H1 (cell line): Measurements from ENCODE around the gene PNO1. TPM values are rescaled to one million over a fixed set of nuclear protein-coding genes. Genes with fewer than 3 reads are reported as not detected.

Experiments
- CTCF ChIA-PET: fragments of 300-600 bp; sonication (Branson Sonifier 250); formaldehyde crosslinking; loops from one replicate; lab custom pipeline; 2021; ENCODE audit not compliant: partially characterized antibody; lab: Charles Lee
- POLR2A ChIA-PET: fragments of 300-600 bp; sonication (Branson Sonifier 250); formaldehyde crosslinking; loops from one replicate; lab custom pipeline; 2021; ENCODE audit warnings: inconsistent platforms; ENCODE audit not compliant: partially characterized antibody; lab: Charles Lee
- DNase-seq, 2 experiments: peaks; one replicate each; pipeline versions ENCODE4 v3.0.0 to v3.0.0-alpha.2; 2010 to 2022; ENCODE audit warnings: low spot score in 2 of 2, low read depth in 1 of 2, mixed read lengths in 1 of 2
- FAIRE-seq: peaks from 2 replicates; lab custom pipeline; 2011; peaks lifted over from hg19 to GRCh38; lab: Jason Lieb, UNC
- H2AFZ ChIP-seq: 2 replicates; pipeline ENCODE4 v1.8.1; 2012; ENCODE audit warnings: low read length, inconsistent platforms
- H2AK5ac ChIP-seq: 2 replicates; pipeline ENCODE4 v1.6.1; 2013; ENCODE audit warnings: low read depth, low read length
- H2BK120ac ChIP-seq: replicated peaks from 2 replicates; pipeline ENCODE3; 2013; ENCODE audit warnings: low read depth, low read length, inconsistent platforms
- H2BK12ac ChIP-seq: 2 replicates; pipeline ENCODE4 v1.6.1; 2013; ENCODE audit warnings: low read depth, low read length
- H2BK15ac ChIP-seq: 2 replicates; pipeline ENCODE4 v1.6.1; 2013; ENCODE audit warnings: low read length
- H2BK20ac ChIP-seq: 2 replicates; pipeline ENCODE4 v1.6.1; 2013; ENCODE audit warnings: low read length
- H2BK5ac ChIP-seq: 2 replicates; pipeline ENCODE4 v1.6.1; 2013; ENCODE audit warnings: low read depth, low read length
- H3K14ac ChIP-seq: 2 replicates; pipeline ENCODE4 v1.6.1; 2013; ENCODE audit warnings: inconsistent platforms; ENCODE audit not compliant: insufficient read length
- H3K18ac ChIP-seq: 2 replicates; pipeline ENCODE4 v1.6.1; 2013; ENCODE audit warnings: low read length; ENCODE audit errors: extremely low read depth
- H3K23ac ChIP-seq: 2 replicates; pipeline ENCODE4 v1.6.1; 2013; ENCODE audit warnings: inconsistent platforms; ENCODE audit not compliant: insufficient read length
- H3K23me2 ChIP-seq: 2 replicates; pipeline ENCODE4 v1.6.1; 2013; ENCODE audit warnings: low read depth, low read length
- H3K27ac ChIP-seq: 2 replicates; pipeline ENCODE4 v1.6.1; 2011; ENCODE audit warnings: low read depth, low read length, inconsistent platforms
- H3K27me3 ChIP-seq, 4 experiments: replicated peaks in 1 of 4; 1 replicate in 1 of 4; 2 replicates in 3 of 4; pipeline versions ENCODE4 v1.6.1 to v1.8.1; 2011 to 2013; ENCODE audit warnings: low read length in 3 of 4, mild to moderate bottlenecking in 3 of 4, inconsistent platforms in 2 of 4, mixed read lengths in 2 of 4, moderate library complexity in 1 of 4; ENCODE audit not compliant: control insufficient read depth in 3 of 4, insufficient read depth in 3 of 4; ENCODE audit errors: extremely low read depth in 1 of 4
- H3K36me3 ChIP-seq, 4 experiments: 2 replicates each; pipeline versions ENCODE4 v1.6.1 to v1.8.1; 2011 to 2013; ENCODE audit warnings: mild to moderate bottlenecking in 4 of 4, low read length in 3 of 4, moderate library complexity in 2 of 4, control low read depth in 1 of 4, inconsistent platforms in 1 of 4; ENCODE audit not compliant: insufficient read depth in 4 of 4, control insufficient read depth in 2 of 4
- H3K4ac ChIP-seq: replicated peaks from 2 replicates; pipeline ENCODE3; 2013; ENCODE audit warnings: low read length, low read depth, mixed read lengths, inconsistent platforms; ENCODE audit not compliant: insufficient read length
- H3K4me1 ChIP-seq, 4 experiments: replicated peaks in 1 of 4; 1 replicate in 1 of 4; 2 replicates in 3 of 4; pipeline versions ENCODE4 v1.6.1 to v1.8.1; 2011 to 2013; ENCODE audit warnings: low read length in 3 of 4, inconsistent platforms in 2 of 4, mixed read lengths in 1 of 4; ENCODE audit not compliant: insufficient read depth in 4 of 4, control insufficient read depth in 3 of 4
- H3K4me2 ChIP-seq, 2 experiments: 2 replicates each; pipeline versions ENCODE4 v1.6.1 to v1.8.1; 2011 to 2013; ENCODE audit warnings: low read depth in 2 of 2, low read length in 2 of 2, control low read depth in 1 of 2, inconsistent platforms in 1 of 2, mild to moderate bottlenecking in 1 of 2; ENCODE audit not compliant: insufficient read depth in 1 of 2
- H3K4me3 ChIP-seq, 4 experiments: fragments of 200-600, 300-600 bp in 1 of 4; sonication (generic), shearing (Covaris generic), sonication (Bioruptor Twin) in 1 of 4; 2 replicates each; pipeline versions ENCODE4 v1.5.1 to v1.8.1; 2011 to 2016; ENCODE audit warnings: low read length in 4 of 4, low read depth in 3 of 4, control low read depth in 2 of 4, inconsistent platforms in 2 of 4, mild to moderate bottlenecking in 2 of 4, mixed read lengths in 1 of 4, moderate library complexity in 1 of 4; ENCODE audit not compliant: insufficient read depth in 2 of 4; ENCODE audit errors: extremely low read depth in 1 of 4
- H3K56ac ChIP-seq: replicated peaks from 2 replicates; pipeline ENCODE3; 2013; ENCODE audit warnings: low read depth, mild to moderate bottlenecking, mixed read lengths, low read length, inconsistent platforms; ENCODE audit not compliant: insufficient read length
- H3K79me1 ChIP-seq: 2 replicates; pipeline ENCODE4 v1.6.1; 2013; ENCODE audit warnings: low read depth, low read length, control low read depth
- H3K79me2 ChIP-seq, 2 experiments: 2 replicates each; pipeline versions ENCODE4 v1.6.1 to v1.8.1; 2012 to 2013; ENCODE audit warnings: low read length in 2 of 2, mild to moderate bottlenecking in 2 of 2, inconsistent platforms in 1 of 2; ENCODE audit not compliant: insufficient read depth in 2 of 2, control insufficient read depth in 1 of 2
- H3K9ac ChIP-seq, 4 experiments: replicated peaks in 1 of 4; 1 replicate in 1 of 4; 2 replicates in 3 of 4; pipeline versions ENCODE4 v1.6.1 to v1.8.1; 2011 to 2013; ENCODE audit warnings: low read depth in 3 of 4, low read length in 3 of 4, control low read depth in 2 of 4, mild to moderate bottlenecking in 2 of 4, moderate library complexity in 2 of 4, inconsistent platforms in 1 of 4; ENCODE audit errors: extremely low read depth in 1 of 4
- H3K9me3 ChIP-seq, 2 experiments: 2 replicates each; pipeline versions ENCODE4 v1.6.1 to v1.8.1; 2012 to 2013; ENCODE audit warnings: mild to moderate bottlenecking in 2 of 2, moderate library complexity in 2 of 2, control low read depth in 1 of 2, inconsistent platforms in 1 of 2, low read depth in 1 of 2, low read length in 1 of 2, mixed read lengths in 1 of 2; ENCODE audit not compliant: insufficient read depth in 2 of 2
- H4K20me1 ChIP-seq, 2 experiments: replicated peaks in 1 of 2; 2 replicates each; pipeline versions ENCODE3 to v1.8.1; 2011 to 2013; ENCODE audit warnings: inconsistent platforms in 2 of 2, low read length in 2 of 2, mild to moderate bottlenecking in 1 of 2; ENCODE audit not compliant: insufficient read depth in 2 of 2, control insufficient read depth in 1 of 2
- H4K5ac ChIP-seq: 2 replicates; pipeline ENCODE4 v1.6.1; 2013; ENCODE audit warnings: low read length, low read depth, mixed read lengths, inconsistent platforms; ENCODE audit not compliant: insufficient read length
- H4K8ac ChIP-seq: 2 replicates; pipeline ENCODE4 v1.8.0; 2013; ENCODE audit warnings: mild to moderate bottlenecking, moderate library complexity, low read length, inconsistent platforms; ENCODE audit not compliant: insufficient read depth; ENCODE audit errors: extremely low read depth
- H4K91ac ChIP-seq: replicated peaks from 2 replicates; pipeline ENCODE3; 2013; ENCODE audit warnings: low read length, mixed read lengths, inconsistent platforms; ENCODE audit not compliant: insufficient read length
- CHD1 ChIP-seq: IDR thresholded peaks from 2 replicates; pipeline ENCODE4 v1.6.1; 2012; ENCODE audit warnings: low read depth, low read length, improper control_type of control experiment
- KDM4A ChIP-seq: IDR thresholded peaks from one replicate; pipeline ENCODE4 v1.7.1; 2012; ENCODE audit warnings: low read depth, mild to moderate bottlenecking, moderate library complexity, low read length, inconsistent platforms; ENCODE audit not compliant: severe bottlenecking
- PHF8 ChIP-seq: fragments of 200-600 bp; sonication (generic); conservative IDR thresholded peaks from 2 replicates; pipeline ENCODE4 v1.7.1; 2012; ENCODE audit warnings: low read depth, mild to moderate bottlenecking, inconsistent platforms, low read length, moderate library complexity
- TEAD4 ChIP-seq: IDR thresholded peaks from 2 replicates; pipeline ENCODE4 v1.6.1; 2012; ENCODE audit warnings: low read depth, low read length, inconsistent platforms, mixed read lengths
- YY1 ChIP-seq: IDR thresholded peaks from 2 replicates; pipeline ENCODE4 v1.6.1; 2011; ENCODE audit warnings: low read depth, mild to moderate bottlenecking, low read length
- WGBS, 2 experiments: shearing (Covaris generic) in 1 of 2; methylation state at CpG; one replicate each; pipeline versions ENCODE4 v1.1.6 to v1.1.7; 2013 to 2015; ENCODE audit warnings: low lambda C conversion rate in 2 of 2, mixed read lengths in 2 of 2, inconsistent platforms in 1 of 2, low coverage in 1 of 2, missing lambda C conversion rate in 1 of 2; ENCODE audit not compliant: insufficient replicate concordance in 2 of 2, insufficient coverage in 1 of 2, insufficient read length in 1 of 2; ENCODE audit errors: extremely low coverage in 1 of 2, missing lambda C conversion rate in 1 of 2; 5-methylcytosine and 5-hydroxymethylcytosine counted together
- polyA plus RNA-seq, 7 experiments: library from polyadenylated mRNA; depleted of rRNA in 3 of 7; stranded (reverse) in 5 of 7; unstranded in 2 of 7; fragments of >200 nt in 5 of 7; fragments of 200-250 nt in 2 of 7; gene quantifications; 1 replicate in 5 of 7; 2 replicates in 1 of 7; 4 replicates in 1 of 7; pipeline versions ENCODE4 v1.2.1 to v1.2.3, GENCODE V29; 2011 to 2013; ENCODE audit warnings: missing spikeins in 2 of 7, mixed read lengths in 2 of 7
- total RNA-seq: library from RNA; stranded (reverse); fragmentation: NEBNext Ultra II Directional; extraction: Animal tissue kit (Norgen Biotek cat#: 25700); gene quantifications from 2 replicates; pipeline ENCODE4 v1.2.1, GENCODE V29; 2021

The PNO1 gene
- total and polyA plus RNA-seq, 2 of the 8 experiments (the other 6 are each of a cell fraction or from before 2014, with no cell fraction given) = 18.6 to 33.2 TPM

GRCh38 chr2:68158134-68158447 is 403 bp downstream of the PNO1 start:
- POLR2A ChIA-PET = interaction anchor here (0.6 to 3.7 kb wide), 18 partner anchors 11 to 309 kb away, joined by 3 to 57 read pairs (median 4); partner anchors contain the start of genes APLF, C1D, FBXO48 and PPP3R1

More at GRCh38 chr2:68158134-68158447, 403 bp downstream of the PNO1 start:
- Histone ChIP-seq H2BK12ac (no peak overlapping the region), H2BK15ac (no peak overlapping the region), H2AK5ac (no peak overlapping the region), H4K5ac (no peak overlapping the region), H2BK20ac (no peak overlapping the region), H3K9ac (peak overlapping the region; percentile 88 to 97 (median 92)), H2AFZ (no peak overlapping the region; the same call in 1 of the 2 replicates), H3K79me1 (peaks cover 4% of the 10 kb centered on the region), H3K23ac (no peak overlapping the region), H3K23me2 (peaks cover 4% of the 10 kb centered on the region), H3K4me1 (peaks cover 0 to 2% (median 1%) of the 10 kb centered on the region in 4 experiments; a peak in 2 of 7 replicates), H3K18ac (no peak overlapping the region), H3K56ac (no peak overlapping the region), H3K27ac (peak overlapping the region; percentile 100), H3K79me2 (peaks cover 6 to 50% of the 10 kb centered on the region in 2 experiments), H3K4ac (no peak overlapping the region), H2BK5ac (peak overlapping the region; percentile 64; the same call in 1 of the 2 replicates), H3K4me2 (peak overlapping the region; percentile 82 to 85), H2BK120ac (no peak overlapping the region), H3K14ac (no peak overlapping the region), H4K91ac (no peak overlapping the region)
- CTCF ChIA-PET = interaction anchor here (0.6 to 2.2 kb wide), 6 partner anchors 11 to 1838 kb away, joined by 3 to 6 read pairs (median 4); no protein-coding TSS in a partner anchor
- WGBS, 2 experiments = 2% methylated on average over 7 of the region's 7 CpGs; no CpG with 5 or more reads in 1 of the 2 experiments
- TF ChIP-seq KDM4A = peak; percentile 10
- peak; percentile 72 for TF ChIP-seq TEAD4
- no peak; the same call in 1 of the 2 replicates for TF ChIP-seq YY1
- TF ChIP-seq CHD1 = no peak
- TF ChIP-seq PHF8 = no peak
- TF ChIP-seq, all 59 proteins: peak for 2
- FAIRE-seq = no peak
- Histone ChIP-seq H3K9me3 (no peaks in the 10 kb centered on the region), H4K8ac (peak overlapping the region; percentile 84; the same call in 1 of the 2 replicates), H4K20me1 (peaks cover 0 to 2% of the 10 kb centered on the region in 2 experiments), H3K27me3 (no peaks in the 10 kb centered on the region), H3K4me3 (peak overlapping the region; percentile 91 to 99 (median 95)), H3K36me3 (peaks cover 5 to 33% (median 27%) of the 10 kb centered on the region in 4 experiments; a peak in 6 of 8 replicates)
- DNase-seq = no peak
